HCT116 (cell line): ENCODE data around the gene TAS2R60. TPM values are rescaled to one million over a fixed set of nuclear protein-coding genes. Genes with fewer than 3 reads are reported as not detected.
A peak's percentile ranks its signal among the peaks of the same experiment; 100 is the strongest.

Experiments used
- ATAC-seq: fragments of 200-7000 bp; cut with Tn5 transposase; 2 replicates; pipeline ENCODE4 v1.9.1; 2020; ENCODE audit warnings: mild to moderate bottlenecking, moderate library complexity
- BruUV-seq: library from RNA; stranded (reverse); fragments of 400-500 nt; replicated peaks from 2 replicates; lab custom pipeline; 2021; lab: Mats Ljungman, UMichigan
- CTCF ChIA-PET: fragments of 300-600 bp; sonication (Branson Sonifier 250); formaldehyde crosslinking; loops from one replicate; lab custom pipeline; 2021; ENCODE audit warnings: antibody characterized with exemption; lab: Charles Lee
- POLR2A ChIA-PET: fragments of 300-600, 350-600 bp; sonication (Branson Sonifier 250); formaldehyde crosslinking; loops from one replicate; lab custom pipeline; 2021; ENCODE audit warnings: antibody characterized with exemption; lab: Charles Lee
- RAD21 ChIA-PET, 2 experiments: fragments of 300-600 bp; sonication (Branson Sonifier 250); formaldehyde crosslinking; loops; one replicate each; lab custom pipeline; 2023; ENCODE audit warnings: low total read pairs in 2 of 2; ENCODE audit not compliant: uncharacterized antibody in 2 of 2, unreplicated experiment in 2 of 2, low non-redundant PET in 1 of 2; lab: Charles Lee
- DNase-seq: peaks from one replicate; pipeline ENCODE4 v3.0.0-alpha.2; 2010; ENCODE audit warnings: low read depth, low spot score
- H2AFZ ChIP-seq: fragments of 200-600 bp; shearing (Covaris generic), sonication (generic); 2 replicates; pipeline ENCODE4 v1.6.1; 2017; ENCODE audit warnings: low read depth, mixed run types, mixed read lengths, antibody characterized with exemption, low read length; ENCODE audit not compliant: poor library complexity, severe bottlenecking
- H3K27ac ChIP-seq: 2 replicates; pipeline ENCODE4 v1.5.1; 2012; ENCODE audit warnings: low read depth, low read length
- H3K27me3 ChIP-seq: fragments of 200-600 bp; sonication (generic); 2 replicates; pipeline ENCODE4 v1.6.1; 2016; ENCODE audit warnings: mixed run types, low read length, mixed read lengths; ENCODE audit not compliant: insufficient read depth
- H3K36me3 ChIP-seq, 2 experiments: fragments of 200-500 bp in 1 of 2; fragments of 200-600 bp in 1 of 2; sonication (Bioruptor generic) in 1 of 2; sonication (generic) in 1 of 2; 2 replicates each; pipeline versions ENCODE4 v1.5.1 to v1.6.1; 2014 to 2016; ENCODE audit warnings: low read length in 2 of 2, inconsistent platforms in 1 of 2, mixed read lengths in 1 of 2, mixed run types in 1 of 2; ENCODE audit not compliant: insufficient read depth in 2 of 2, control insufficient read depth in 1 of 2
- H3K4me1 ChIP-seq, 2 experiments: fragments of 200-600 bp in 1 of 2; sonication (generic) in 1 of 2; 2 replicates each; pipeline versions ENCODE4 v1.5.1 to v1.6.1; 2012 to 2017; ENCODE audit warnings: low read length in 2 of 2, inconsistent platforms in 1 of 2, mild to moderate bottlenecking in 1 of 2, mixed read lengths in 1 of 2, mixed run types in 1 of 2, moderate library complexity in 1 of 2; ENCODE audit not compliant: insufficient read depth in 2 of 2, control insufficient read depth in 1 of 2
- H3K4me2 ChIP-seq: fragments of 200-600 bp; sonication (generic); 2 replicates; pipeline ENCODE4 v1.6.1; 2017; ENCODE audit warnings: mixed run types, low read length, mixed read lengths
- H3K4me3 ChIP-seq, 2 experiments: fragments of 200-600 bp in 1 of 2; sonication (generic) in 1 of 2; replicated peaks in 1 of 2; 2 replicates each; pipeline ENCODE4 v1.5.1; 2011 to 2016; ENCODE audit warnings: low read length in 2 of 2, control low read depth in 1 of 2, low read depth in 1 of 2, mild to moderate bottlenecking in 1 of 2, mixed read lengths in 1 of 2, mixed run types in 1 of 2
- H3K79me2 ChIP-seq: fragments of 200-600 bp; sonication (generic); 2 replicates; pipeline ENCODE4 v1.6.1; 2017; ENCODE audit warnings: mild to moderate bottlenecking, mixed run types, low read length, moderate library complexity, mixed read lengths; ENCODE audit not compliant: insufficient read depth
- H3K9ac ChIP-seq: fragments of 200-600 bp; sonication (generic); 2 replicates; pipeline ENCODE4 v1.6.1; 2016; ENCODE audit warnings: low read length, mixed read lengths
- H3K9me2 ChIP-seq: fragments of 200-600 bp; sonication (generic), shearing (Covaris generic); 2 replicates; pipeline ENCODE4 v1.6.1; 2017; ENCODE audit warnings: mixed run types, mild to moderate bottlenecking, moderate library complexity; ENCODE audit not compliant: insufficient read depth
- H3K9me3 ChIP-seq, 2 experiments: fragments of 200-500 bp in 1 of 2; fragments of 200-600 bp in 1 of 2; sonication (Bioruptor generic) in 1 of 2; sonication (generic) in 1 of 2; 2 replicates each; pipeline ENCODE4 v1.6.1; 2014 to 2017; ENCODE audit warnings: low read length in 2 of 2, mixed read lengths in 2 of 2, inconsistent platforms in 1 of 2, low read depth in 1 of 2, mild to moderate bottlenecking in 1 of 2, mixed run types in 1 of 2, moderate library complexity in 1 of 2; ENCODE audit not compliant: control insufficient read depth in 1 of 2, insufficient read depth in 1 of 2
- H4K20me1 ChIP-seq: fragments of 200-600 bp; sonication (generic), shearing (Covaris generic); 2 replicates; pipeline ENCODE4 v1.6.1; 2017; ENCODE audit warnings: mixed run types, mild to moderate bottlenecking, moderate library complexity; ENCODE audit not compliant: insufficient read depth
- ELF1 ChIP-seq: IDR thresholded peaks from 2 replicates; pipeline ENCODE4 v1.6.1; 2012; ENCODE audit warnings: low read depth, borderline replicate concordance
- POLR2A ChIP-seq: IDR thresholded peaks from 2 replicates; pipeline ENCODE4 v1.7.0; 2011; ENCODE audit warnings: borderline replicate concordance; ENCODE audit not compliant: insufficient read depth, insufficient read length; ENCODE audit errors: extremely low read depth
- ZBTB33 ChIP-seq: IDR thresholded peaks from 2 replicates; pipeline ENCODE4 v1.6.1; 2011; ENCODE audit warnings: mild to moderate bottlenecking, low read length, moderate library complexity; ENCODE audit not compliant: insufficient replicate concordance; ENCODE audit errors: extremely low read depth
- intact Hi-C: fragments of 100-400 bp; cut with micrococcal nuclease; formaldehyde crosslinking; loops from 2 replicates; pipeline ENCODE4 v1.10.0; 2022
- total RNA-seq: library from RNA; stranded (reverse); gene quantifications from one replicate; pipeline ENCODE4 v1.2.1, GENCODE V29; 2021; ENCODE audit not compliant: unreplicated experiment
- TF ChIP-seq, protein P1 (sequence below), 3 experiments: fragments of 200-600 bp in 1 of 3; sonication (generic) in 1 of 3; IDR thresholded peaks in 2 of 3; conservative IDR thresholded peaks in 1 of 3; 2 replicates each; pipeline ENCODE4 v1.5.1; 2012 to 2017; ENCODE audit warnings: low read depth in 2 of 3, low read length in 2 of 3, antibody characterized with exemption in 1 of 3, borderline replicate concordance in 1 of 3, control low read depth in 1 of 3, mild to moderate bottlenecking in 1 of 3, mixed read lengths in 1 of 3, mixed run types in 1 of 3, moderate library complexity in 1 of 3; ENCODE audit not compliant: insufficient read depth in 1 of 3

The TAS2R60 gene
- total RNA-seq, 1 experiment from 2014 or later, result not detected

- no peaks in the 10 kb centered on the region for H3K9me2 ChIP-seq
- intact Hi-C loops, result no loop called here
- H3K9ac ChIP-seq, result no peak overlapping the region
- ChIA-PET CTCF (no interaction called here), RAD21 (no interaction called here), POLR2A (interaction anchor here (1.7 kb wide), 1 partner anchor 11 kb away, joined by 5 read pairs; no protein-coding TSS in a partner anchor)
- DNase-seq (no peak), ATAC-seq (peak; percentile 57; the same call in 1 of the 2 replicates)
- H3K4me2 ChIP-seq, result no peak overlapping the region
- TF ChIP-seq ELF1, result no peak
- TF ChIP-seq, protein P1, sequence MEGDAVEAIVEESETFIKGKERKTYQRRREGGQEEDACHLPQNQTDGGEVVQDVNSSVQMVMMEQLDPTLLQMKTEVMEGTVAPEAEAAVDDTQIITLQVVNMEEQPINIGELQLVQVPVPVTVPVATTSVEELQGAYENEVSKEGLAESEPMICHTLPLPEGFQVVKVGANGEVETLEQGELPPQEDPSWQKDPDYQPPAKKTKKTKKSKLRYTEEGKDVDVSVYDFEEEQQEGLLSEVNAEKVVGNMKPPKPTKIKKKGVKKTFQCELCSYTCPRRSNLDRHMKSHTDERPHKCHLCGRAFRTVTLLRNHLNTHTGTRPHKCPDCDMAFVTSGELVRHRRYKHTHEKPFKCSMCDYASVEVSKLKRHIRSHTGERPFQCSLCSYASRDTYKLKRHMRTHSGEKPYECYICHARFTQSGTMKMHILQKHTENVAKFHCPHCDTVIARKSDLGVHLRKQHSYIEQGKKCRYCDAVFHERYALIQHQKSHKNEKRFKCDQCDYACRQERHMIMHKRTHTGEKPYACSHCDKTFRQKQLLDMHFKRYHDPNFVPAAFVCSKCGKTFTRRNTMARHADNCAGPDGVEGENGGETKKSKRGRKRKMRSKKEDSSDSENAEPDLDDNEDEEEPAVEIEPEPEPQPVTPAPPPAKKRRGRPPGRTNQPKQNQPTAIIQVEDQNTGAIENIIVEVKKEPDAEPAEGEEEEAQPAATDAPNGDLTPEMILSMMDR (IDR thresholded peaks at IDR 0.05 in 2 of 3, conservative IDR thresholded peaks at IDR 0.05 in 1 of 3; ENCODE audit: borderline replicate concordance in 1 of 3, insufficient read depth in 1 of 3, low read depth in 2 of 3, low read length in 2 of 3), result peak in 1 of 3 experiments; percentile 27; a peak in 1 of 6 replicates
- H4K20me1 ChIP-seq, result no peaks in the 10 kb centered on the region
- no peak overlapping the region for H3K27ac ChIP-seq
- no peaks in the 10 kb centered on the region for H3K4me1 ChIP-seq
- H3K79me2 ChIP-seq, result no peaks in the 10 kb centered on the region
- peaks cover 11% of the 10 kb centered on the region in 2 experiments; a peak in 3 of 4 replicates for H3K36me3 ChIP-seq
- H2AFZ ChIP-seq, result no peak overlapping the region
- no peak overlapping the region for H3K4me3 ChIP-seq
- H3K27me3 ChIP-seq, result no peaks in the 10 kb centered on the region
- BruUV-seq, result no TSS peak
- H3K9me3 ChIP-seq, result no peaks in the 10 kb centered on the region
Measured at GRCh38 chr7:143395187-143396149, 47.8 kb upstream of the TAS2R60 start.

DNA sequence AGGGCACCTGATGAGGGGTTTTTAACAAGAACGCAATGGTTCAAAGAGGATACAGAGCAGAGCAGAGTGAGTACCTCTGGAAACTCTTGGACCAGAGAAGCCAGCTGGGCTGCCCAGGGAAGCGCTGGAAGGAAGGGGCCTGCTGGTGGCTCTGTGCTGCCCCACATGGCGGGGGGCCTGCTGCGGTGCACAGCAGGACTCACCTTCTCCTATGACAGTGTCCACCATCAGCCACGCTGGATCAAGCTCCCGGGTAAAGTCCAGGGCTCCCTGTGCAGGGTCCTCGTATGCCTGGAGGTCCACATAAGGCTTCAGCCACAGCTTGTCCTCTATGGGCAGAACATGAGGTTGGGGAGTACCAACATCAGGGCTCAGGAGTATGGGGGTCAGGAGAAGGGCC is 47.1 kb upstream of the TAS2R60 start:
- no peak overlapping the region for H3K4me2 ChIP-seq
- H3K9ac ChIP-seq, result no peak overlapping the region
- H3K9me3 ChIP-seq, result no peaks in the 10 kb centered on the region
- intact Hi-C loops, result no loop called here
- TF ChIP-seq ZBTB33 (no peak), POLR2A (no peak)
- H2AFZ ChIP-seq, result no peak overlapping the region
- CTCF ChIA-PET, result no interaction called here
- no TSS peak for BruUV-seq
- H3K4me3 ChIP-seq, result no peak overlapping the region
- RAD21 ChIA-PET, result no interaction called here
- no peaks in the 10 kb centered on the region for H3K27me3 ChIP-seq
- no peaks in the 10 kb centered on the region for H4K20me1 ChIP-seq
- peaks cover 7 to 9% of the 10 kb centered on the region in 2 experiments; a peak in 3 of 4 replicates for H3K36me3 ChIP-seq
- H3K9me2 ChIP-seq, result no peaks in the 10 kb centered on the region
- POLR2A ChIA-PET, result interaction anchor here (1.7 kb wide), 1 partner anchor 10 kb away, joined by 5 read pairs; no protein-coding TSS in a partner anchor
- no peaks in the 10 kb centered on the region for H3K79me2 ChIP-seq
- H3K4me1 ChIP-seq, result no peaks in the 10 kb centered on the region
- no peak overlapping the region for H3K27ac ChIP-seq
- no peak for ATAC-seq
- no peak for DNase-seq
